SU-DHL-6 (cell line): ENCODE measurements around the gene NPIPB6.

Experiments
- H2AFZ ChIP-seq: fragments of 200-600 bp; sonication (generic); 2 replicates; pipeline ENCODE4 v1.6.1; 2014; ENCODE audit warnings: low read depth, mild to moderate bottlenecking, moderate library complexity, mixed read lengths, antibody characterized with exemption, low read length; ENCODE audit not compliant: severe bottlenecking
- H3F3A ChIP-seq: fragments of 200-600 bp; shearing (Covaris generic); 2 replicates; pipeline ENCODE4 v1.6.0; 2016; ENCODE audit warnings: antibody characterized with exemption, mild to moderate bottlenecking; ENCODE audit not compliant: insufficient read depth
- H3K27ac ChIP-seq: fragments of 200-600 bp; sonication (generic); 2 replicates; pipeline ENCODE4 v1.5.1; 2016; ENCODE audit warnings: low read depth, mild to moderate bottlenecking, low read length, moderate library complexity, mixed read lengths
- H3K27me3 ChIP-seq: fragments of 200-600 bp; sonication (generic), shearing (Covaris generic); 2 replicates; pipeline ENCODE4 v1.6.0; 2014; ENCODE audit warnings: mild to moderate bottlenecking, low read length
- H3K36me3 ChIP-seq: fragments of 200-600 bp; sonication (generic); 2 replicates; pipeline ENCODE4 v1.6.1; 2014; ENCODE audit warnings: mild to moderate bottlenecking, low read length, mixed read lengths
- H3K4me2 ChIP-seq: fragments of 300-600, 200-600 bp; shearing (Covaris generic), sonication (generic); 2 replicates; pipeline ENCODE4 v1.6.0; 2014; ENCODE audit warnings: low read length, low read depth, mild to moderate bottlenecking; ENCODE audit not compliant: poor library complexity, severe bottlenecking
- H3K4me3 ChIP-seq: fragments of 200-600 bp; sonication (generic); 2 replicates; pipeline ENCODE4 v1.5.1; 2014; ENCODE audit warnings: antibody characterized with exemption, low read length, mild to moderate bottlenecking, mixed read lengths; ENCODE audit not compliant: insufficient read depth, poor library complexity, severe bottlenecking
- H3K79me2 ChIP-seq: fragments of 200-600 bp; sonication (generic); 2 replicates; pipeline ENCODE4 v1.6.1; 2014; ENCODE audit warnings: mild to moderate bottlenecking, low read length, moderate library complexity; ENCODE audit not compliant: insufficient read depth
- H3K9ac ChIP-seq: fragments of 200-600 bp; sonication (generic); 2 replicates; pipeline ENCODE4 v1.7.0; 2014; ENCODE audit warnings: mild to moderate bottlenecking, low read length
- H3K9me2 ChIP-seq: fragments of 200-600 bp; sonication (generic); replicated peaks from 2 replicates; pipeline ENCODE4 v1.6.1; 2014; ENCODE audit warnings: low read length; ENCODE audit not compliant: insufficient read depth
- H3K9me3 ChIP-seq: fragments of 200-600 bp; sonication (generic); 2 replicates; pipeline ENCODE4 v1.6.1; 2014; ENCODE audit warnings: low read length, mixed read lengths; ENCODE audit not compliant: insufficient read depth
- H4K20me1 ChIP-seq: fragments of 200-600 bp; sonication (generic); 2 replicates; pipeline ENCODE4 v1.6.1; 2014; ENCODE audit warnings: low read depth, mild to moderate bottlenecking, antibody characterized with exemption, low read length, moderate library complexity, mixed read lengths
- EZH2phosphoT487 ChIP-seq: fragments of 200-600 bp; sonication (generic), shearing (Covaris generic); conservative IDR thresholded peaks from 2 replicates; pipeline ENCODE4 v1.6.1; 2018; ENCODE audit warnings: mild to moderate bottlenecking, antibody characterized with exemption, low read length, moderate library complexity, mixed read lengths
- TF ChIP-seq, protein P1 (sequence below): fragments of 200-600 bp; sonication (generic); IDR thresholded peaks from one replicate; pipeline ENCODE4 v1.5.1; 2017; ENCODE audit warnings: antibody characterized with exemption, mild to moderate bottlenecking, low read length, moderate library complexity; ENCODE audit not compliant: insufficient read depth, poor library complexity, severe bottlenecking

The NPIPB6 gene

DNA sequence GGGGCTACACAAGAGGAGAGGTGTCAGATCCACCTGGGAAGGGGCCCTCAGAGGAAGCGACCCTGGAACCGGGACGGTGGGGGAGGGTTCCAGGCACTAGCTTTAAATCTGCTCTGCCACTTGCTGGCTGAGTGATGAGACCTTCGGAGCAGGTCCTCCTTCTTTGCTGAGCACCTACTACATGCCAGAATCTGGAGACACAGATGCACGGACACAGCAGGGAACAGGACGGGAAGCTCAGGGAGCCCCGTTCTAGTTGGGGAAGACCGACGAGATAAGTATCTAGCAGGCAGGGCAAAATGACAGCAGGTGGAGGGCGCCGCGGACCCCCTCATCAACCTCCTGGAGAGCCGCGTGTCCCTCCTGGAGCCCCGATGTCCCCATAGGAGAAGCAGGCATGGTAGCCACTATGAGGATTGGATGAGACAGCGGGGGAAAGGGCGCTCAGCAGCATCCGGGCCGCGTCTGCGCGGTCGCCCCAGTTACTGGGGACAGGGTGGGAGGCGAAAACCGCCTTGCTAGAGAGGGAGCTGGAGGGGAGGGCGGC is 43.8 kb downstream of the NPIPB6 start:
- Histone ChIP-seq H4K20me1 (no peaks in the 10 kb centered on the region), H3K79me2 (no peaks in the 10 kb centered on the region), H3K27me3 (no peaks in the 10 kb centered on the region), H3K9ac (no peak overlapping the region), H3K27ac (no peak overlapping the region), H3K4me3 (no peak overlapping the region), H3K9me3 (no peaks in the 10 kb centered on the region), H3K9me2 (no peaks in the 10 kb centered on the region), H3K4me2 (no peak overlapping the region), H3K36me3 (no peaks in the 10 kb centered on the region), H2AFZ (no peak overlapping the region), H3F3A (no peaks in the 10 kb centered on the region)
- TF ChIP-seq, protein P1, sequence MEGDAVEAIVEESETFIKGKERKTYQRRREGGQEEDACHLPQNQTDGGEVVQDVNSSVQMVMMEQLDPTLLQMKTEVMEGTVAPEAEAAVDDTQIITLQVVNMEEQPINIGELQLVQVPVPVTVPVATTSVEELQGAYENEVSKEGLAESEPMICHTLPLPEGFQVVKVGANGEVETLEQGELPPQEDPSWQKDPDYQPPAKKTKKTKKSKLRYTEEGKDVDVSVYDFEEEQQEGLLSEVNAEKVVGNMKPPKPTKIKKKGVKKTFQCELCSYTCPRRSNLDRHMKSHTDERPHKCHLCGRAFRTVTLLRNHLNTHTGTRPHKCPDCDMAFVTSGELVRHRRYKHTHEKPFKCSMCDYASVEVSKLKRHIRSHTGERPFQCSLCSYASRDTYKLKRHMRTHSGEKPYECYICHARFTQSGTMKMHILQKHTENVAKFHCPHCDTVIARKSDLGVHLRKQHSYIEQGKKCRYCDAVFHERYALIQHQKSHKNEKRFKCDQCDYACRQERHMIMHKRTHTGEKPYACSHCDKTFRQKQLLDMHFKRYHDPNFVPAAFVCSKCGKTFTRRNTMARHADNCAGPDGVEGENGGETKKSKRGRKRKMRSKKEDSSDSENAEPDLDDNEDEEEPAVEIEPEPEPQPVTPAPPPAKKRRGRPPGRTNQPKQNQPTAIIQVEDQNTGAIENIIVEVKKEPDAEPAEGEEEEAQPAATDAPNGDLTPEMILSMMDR, result no peak
- TF ChIP-seq EZH2phosphoT487, result no peak

DNA sequence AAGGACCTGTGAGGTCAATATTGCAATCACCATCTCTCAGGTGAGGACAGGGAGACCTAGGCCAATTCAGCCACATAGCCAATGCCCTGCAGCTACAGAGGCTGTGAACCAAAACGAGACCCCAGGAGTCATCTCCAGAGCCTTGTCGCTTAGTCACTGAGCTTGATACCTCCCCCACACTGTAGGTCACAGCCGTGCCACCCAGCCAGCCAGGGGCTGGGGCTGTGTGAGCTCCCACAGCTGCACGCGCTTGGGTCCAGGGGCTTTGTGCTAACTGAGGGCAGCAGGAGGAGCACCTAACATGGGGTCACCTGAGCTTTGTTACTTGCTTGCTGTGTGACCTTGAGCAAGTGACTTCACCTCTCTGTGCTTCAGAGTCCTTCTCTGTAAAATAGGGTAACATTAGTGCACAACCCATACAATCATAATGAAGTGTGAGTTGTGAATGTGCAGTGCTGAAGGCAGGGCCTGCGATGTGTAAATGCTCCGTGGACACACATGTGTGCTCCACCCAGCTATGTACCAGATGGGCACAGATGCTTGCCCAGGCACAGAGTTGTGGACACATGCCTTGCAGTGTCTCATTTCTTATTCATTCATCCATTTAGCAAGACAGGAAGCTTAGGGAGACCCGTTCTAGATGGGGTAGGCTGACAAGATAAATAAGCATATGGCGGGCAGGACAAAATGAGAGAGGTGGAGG is 45.1 kb downstream of the NPIPB6 start:
- Histone ChIP-seq H3K9ac (no peak overlapping the region), H3K4me3 (no peak overlapping the region), H4K20me1 (no peaks in the 10 kb centered on the region), H3K9me3 (no peaks in the 10 kb centered on the region), H3K79me2 (no peaks in the 10 kb centered on the region), H3K4me2 (no peak overlapping the region), H3K36me3 (no peaks in the 10 kb centered on the region), H2AFZ (no peak overlapping the region), H3K27ac (no peak overlapping the region), H3F3A (no peaks in the 10 kb centered on the region), H3K9me2 (no peaks in the 10 kb centered on the region), H3K27me3 (no peaks in the 10 kb centered on the region)
- no peak for TF ChIP-seq EZH2phosphoT487
- TF ChIP-seq, protein P1, result no peak

DNA sequence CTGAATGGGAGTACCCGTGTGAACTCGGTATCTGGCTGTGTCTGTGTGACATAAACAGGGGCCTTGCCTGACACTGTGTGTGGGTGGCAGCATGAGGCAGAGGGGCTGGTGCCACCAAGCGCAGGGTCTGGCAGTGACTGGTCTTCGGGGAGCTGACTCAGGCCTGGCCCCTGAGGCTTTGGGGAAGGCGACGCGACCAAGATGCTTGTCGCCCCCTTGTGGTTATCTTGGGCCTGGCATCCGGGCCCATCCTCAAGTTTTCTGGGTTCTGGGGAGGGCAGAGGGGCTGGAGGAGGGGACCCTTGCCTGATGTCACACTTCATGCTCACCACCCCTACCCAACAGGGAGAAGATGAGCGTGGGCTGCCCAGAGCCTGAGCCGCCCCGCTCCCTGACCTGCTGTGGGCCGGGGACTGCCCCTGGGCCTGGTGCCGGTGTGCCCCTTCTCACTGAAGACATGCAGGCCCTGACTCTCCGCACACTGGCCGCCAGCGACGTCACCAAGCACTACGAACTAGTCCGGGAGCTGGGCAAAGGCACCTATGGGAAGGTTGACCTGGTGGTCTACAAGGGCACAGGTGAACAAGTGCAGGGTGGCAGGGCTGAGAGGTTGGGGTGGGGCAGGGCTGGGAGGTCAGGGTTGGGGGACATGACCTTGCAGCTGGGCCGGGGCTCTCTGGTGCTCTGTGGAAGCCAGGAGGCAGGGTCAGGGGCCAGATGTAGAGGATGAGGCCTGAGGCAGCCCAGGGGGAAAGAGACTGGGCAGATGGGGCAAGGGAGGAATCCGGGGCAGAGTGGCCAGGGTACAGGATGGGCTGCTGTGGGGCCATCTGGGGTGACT is 46.0 kb downstream of the NPIPB6 start:
- H3K9me2 ChIP-seq, result no peaks in the 10 kb centered on the region

More for the DNA sequence above, 46.0 kb downstream of the NPIPB6 start:
- Histone ChIP-seq H3F3A (no peaks in the 10 kb centered on the region), H3K9me3 (no peaks in the 10 kb centered on the region), H4K20me1 (no peaks in the 10 kb centered on the region), H3K4me2 (no peak overlapping the region), H3K36me3 (no peaks in the 10 kb centered on the region), H3K27ac (no peak overlapping the region), H2AFZ (no peak overlapping the region), H3K79me2 (no peaks in the 10 kb centered on the region), H3K27me3 (no peaks in the 10 kb centered on the region), H3K4me3 (no peak overlapping the region), H3K9ac (no peak overlapping the region)
- TF ChIP-seq, protein P1, result peak; percentile 80
- TF ChIP-seq EZH2phosphoT487, result no peak
